ENCODE results near the gene TEX47. TPM values are rescaled to one million over a fixed set of nuclear protein-coding genes. Genes with fewer than 3 reads are reported as not detected.

Gene TEX47
- not detected in 2 replicates for total RNA-seq

GRCh38 chr7:88795553-88795952 lies at the start of gene TEX47:
Gene TEX47, minus strand, starts transcription at chr7:88795737. Its CDS starts 795 bp downstream, at chr7:88794942.

GRCh38 chr7:88759230-88760135 lies 36.1 kb downstream of the TEX47 start, which contains the start of gene ZNF804B:
Gene ZNF804B, plus strand, starts transcription at chr7:88759700. Its CDS starts 277 bp downstream, at chr7:88759977.

Other genes with a start within 250 kb of the TEX47 start
- not detected in 2 replicates for gene ZNF804B, start 36.0 kb downstream of the TEX47 start, total RNA-seq